T-helper 2 cell treated with Interferon-gamma antibody and Interleukin-4, amounts not matched to agents 100 ng/mL and 5 ng/mL, for 36 hours (primary cell): ENCODE data around the gene IRAK2. TPM values are rescaled to one million over a fixed set of nuclear protein-coding genes. Genes with fewer than 3 reads are reported as not detected.

Experiments used
- intact Hi-C: fragments of 100-400 bp; cut with micrococcal nuclease; formaldehyde crosslinking; loops from one replicate; pipeline ENCODE4 v1.15.1; 2023
- total RNA-seq: library from RNA; stranded (reverse); gene quantifications from 2 replicates; pipeline ENCODE4 v1.2.3, GENCODE V29; 2022

The IRAK2 gene
- total RNA-seq, 1 donor from 2014 or later = 1.5 TPM

GRCh38 chr3:10277115-10277625 is 112.5 kb downstream of the IRAK2 start:
- intact Hi-C loops = no loop called here

- intact Hi-C loops = no loop called here
These were observed 113.8 kb downstream of the IRAK2 start for GRCh38 chr3:10278501-10278900.

- intact Hi-C loops = no loop called here
These were observed 114.9 kb downstream of the IRAK2 start for GRCh38 chr3:10279384-10280176.

- intact Hi-C loops = no loop called here
These were observed 115.4 kb downstream of the IRAK2 start for GRCh38 chr3:10280177-10280529.

- intact Hi-C loops = no loop called here
These were observed 115.9 kb downstream of the IRAK2 start for GRCh38 chr3:10280571-10280970.

- intact Hi-C loops = no loop called here
These were observed 117.2 kb downstream of the IRAK2 start for GRCh38 chr3:10281951-10282350.

- intact Hi-C loops = no loop called here
These were observed 118.9 kb downstream of the IRAK2 start for GRCh38 chr3:10283638-10284037.

GRCh38 chr3:10284496-10284895 is 119.8 kb downstream of the IRAK2 start:
- intact Hi-C loops = no loop called here

- intact Hi-C loops = no loop called here
These were observed 120.8 kb downstream of the IRAK2 start for GRCh38 chr3:10285272-10286132.

- intact Hi-C loops = no loop called here
These were observed 121.4 kb downstream of the IRAK2 start for GRCh38 chr3:10286133-10286524.

- intact Hi-C loops = no loop called here
These were observed 122.0 kb downstream of the IRAK2 start for GRCh38 chr3:10286596-10287295.

GRCh38 chr3:10287936-10288574 is 123.3 kb downstream of the IRAK2 start:
- intact Hi-C loops = no loop called here

- intact Hi-C loops = no loop called here
These were observed 123.8 kb downstream of the IRAK2 start for GRCh38 chr3:10288575-10288960.

- intact Hi-C loops = no loop called here
These were observed 124.4 kb downstream of the IRAK2 start for GRCh38 chr3:10289077-10289476.

GRCh38 chr3:10289787-10290355 is 125.2 kb downstream of the IRAK2 start:
- intact Hi-C loops = no loop called here

GRCh38 chr3:10290481-10291176 is 125.9 kb downstream of the IRAK2 start:
- intact Hi-C loops = no loop called here

GRCh38 chr3:10291641-10292040 is 126.9 kb downstream of the IRAK2 start:
- intact Hi-C loops = no loop called here

- intact Hi-C loops = no loop called here
These were observed 128.0 kb downstream of the IRAK2 start, which contains the start of gene GHRL for GRCh38 chr3:10292505-10293419. Gene GHRL, minus strand, starts transcription at chr3:10292947. Its CDS starts 2,767 bp downstream, at chr3:10290180.
